ENCODE data around the gene ZSWIM5.

DNA sequence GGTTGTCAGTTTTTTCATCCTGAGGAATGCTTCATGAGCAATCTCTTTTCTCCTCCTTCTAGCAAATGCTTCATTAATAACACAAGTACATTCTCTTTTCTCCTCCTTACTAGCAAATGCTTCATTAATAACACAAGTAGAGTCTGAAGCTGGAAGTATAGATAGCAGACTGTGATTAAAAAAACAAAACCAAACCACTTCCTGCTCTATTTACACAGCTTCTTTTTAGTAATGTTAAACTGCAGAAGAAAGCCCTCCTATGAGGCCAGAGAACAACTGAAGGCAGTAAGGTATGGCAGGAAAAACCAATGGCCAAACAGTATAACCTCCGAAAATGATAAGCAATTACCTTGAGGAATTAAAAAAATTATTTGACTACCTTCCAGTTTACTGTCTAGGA, 90.1 kb downstream of the ZSWIM5 start:
- TF ChIP-seq, protein P1, sequence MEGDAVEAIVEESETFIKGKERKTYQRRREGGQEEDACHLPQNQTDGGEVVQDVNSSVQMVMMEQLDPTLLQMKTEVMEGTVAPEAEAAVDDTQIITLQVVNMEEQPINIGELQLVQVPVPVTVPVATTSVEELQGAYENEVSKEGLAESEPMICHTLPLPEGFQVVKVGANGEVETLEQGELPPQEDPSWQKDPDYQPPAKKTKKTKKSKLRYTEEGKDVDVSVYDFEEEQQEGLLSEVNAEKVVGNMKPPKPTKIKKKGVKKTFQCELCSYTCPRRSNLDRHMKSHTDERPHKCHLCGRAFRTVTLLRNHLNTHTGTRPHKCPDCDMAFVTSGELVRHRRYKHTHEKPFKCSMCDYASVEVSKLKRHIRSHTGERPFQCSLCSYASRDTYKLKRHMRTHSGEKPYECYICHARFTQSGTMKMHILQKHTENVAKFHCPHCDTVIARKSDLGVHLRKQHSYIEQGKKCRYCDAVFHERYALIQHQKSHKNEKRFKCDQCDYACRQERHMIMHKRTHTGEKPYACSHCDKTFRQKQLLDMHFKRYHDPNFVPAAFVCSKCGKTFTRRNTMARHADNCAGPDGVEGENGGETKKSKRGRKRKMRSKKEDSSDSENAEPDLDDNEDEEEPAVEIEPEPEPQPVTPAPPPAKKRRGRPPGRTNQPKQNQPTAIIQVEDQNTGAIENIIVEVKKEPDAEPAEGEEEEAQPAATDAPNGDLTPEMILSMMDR (IDR thresholded peaks at IDR 0.05; ENCODE audit: insufficient read depth, low read length): no peak
- TF ChIP-seq POLR2AphosphoS5 (IDR thresholded peaks at IDR 0.05; ENCODE audit: low read depth): no peak
